Upper lobe of left lung (tissue), 6 donors: ENCODE measurements around the gene OR51A4. TPM values are rescaled to one million over a fixed set of nuclear protein-coding genes. Genes with fewer than 3 reads are reported as not detected.

ENCODE experiments used
- ATAC-seq, 2 donors: fragments of 200-7000 bp; cut with Tn5 transposase; one replicate each; pipeline ENCODE4 v1.9.1; 2022; ENCODE audit warnings: mild to moderate bottlenecking in 2 of 2, moderate library complexity in 2 of 2; ENCODE audit not compliant: low FRiP score in 2 of 2
- DNase-seq, 2 donors: peaks; one replicate each; pipeline ENCODE4 v3.0.0-alpha.2; 2019 to 2020
- H3K27ac ChIP-seq, 4 donors: fragments of 200-600 bp; sonication (generic); one replicate each; pipeline ENCODE4 v1.5.1; 2016 to 2019
- H3K27me3 ChIP-seq, 4 donors: fragments of 200-600 bp; sonication (generic); one replicate each; pipeline ENCODE4 v1.5.1; 2017 to 2019
- H3K36me3 ChIP-seq, 4 donors: fragments of 200-600 bp; sonication (generic); one replicate each; pipeline ENCODE4 v1.5.1; 2016 to 2019
- H3K4me1 ChIP-seq, 4 donors: fragments of 200-600 bp; sonication (generic); one replicate each; pipeline ENCODE4 v1.5.1; 2018 to 2019
- H3K4me3 ChIP-seq, 4 donors: fragments of 200-600 bp; sonication (generic); one replicate each; pipeline ENCODE4 v1.5.1; 2017 to 2019; ENCODE audit warnings: mild to moderate bottlenecking in 2 of 4, moderate library complexity in 1 of 4
- H3K9me3 ChIP-seq, 4 donors: fragments of 200-600 bp; sonication (generic); one replicate each; pipeline ENCODE4 v1.5.1; 2018 to 2019
- EP300 ChIP-seq, 4 donors: sonication (generic); formaldehyde crosslinking; IDR thresholded peaks; one replicate each; pipeline ENCODE4 v1.5.1; 2017; ENCODE audit warnings: antibody characterized with exemption in 4 of 4, control low read depth in 2 of 4
- POLR2A ChIP-seq, 4 donors: fragments of 450-650 bp; IDR thresholded peaks; one replicate each; pipeline ENCODE4 v1.5.1; 2016 to 2017; ENCODE audit warnings: antibody characterized with exemption in 4 of 4, mild to moderate bottlenecking in 2 of 4
- POLR2AphosphoS5 ChIP-seq, 2 donors: sonication (generic); formaldehyde crosslinking; IDR thresholded peaks; one replicate each; pipeline ENCODE4 v1.5.1; 2017; ENCODE audit warnings: antibody characterized with exemption in 2 of 2
- WGBS, 2 donors: methylation state at CpG; one replicate each; pipeline ENCODE4 v1.1.5; 2017 to 2018; 5-methylcytosine and 5-hydroxymethylcytosine counted together
- total RNA-seq, 6 donors: library from RNA; depleted of rRNA in 4 of 6; stranded (reverse); fragments of >200 nt in 4 of 6; gene quantifications; one replicate each; pipeline versions ENCODE4 v1.1.0 to v1.2.1, GENCODE V29; 2016 to 2021
- TF ChIP-seq, protein P1 (sequence below), 6 experiments: fragments of 450-650 bp in 4 of 6; fragments of 200-600 bp in 2 of 6; sonication (generic) in 2 of 6; IDR thresholded peaks; one replicate each; pipeline ENCODE4 v1.5.1; 2016 to 2019; ENCODE audit warnings: antibody characterized with exemption in 6 of 6
- donor health status: DM: no; HTN: no; CAD: no; lungs with moderate emphysema.
- donor health status: DM: no; HTN: yes; CAD: no; lungs with severe emphysema.

OR51A4 gene
- total RNA-seq, 6 donors from 2014 or later = not detected

DNA sequence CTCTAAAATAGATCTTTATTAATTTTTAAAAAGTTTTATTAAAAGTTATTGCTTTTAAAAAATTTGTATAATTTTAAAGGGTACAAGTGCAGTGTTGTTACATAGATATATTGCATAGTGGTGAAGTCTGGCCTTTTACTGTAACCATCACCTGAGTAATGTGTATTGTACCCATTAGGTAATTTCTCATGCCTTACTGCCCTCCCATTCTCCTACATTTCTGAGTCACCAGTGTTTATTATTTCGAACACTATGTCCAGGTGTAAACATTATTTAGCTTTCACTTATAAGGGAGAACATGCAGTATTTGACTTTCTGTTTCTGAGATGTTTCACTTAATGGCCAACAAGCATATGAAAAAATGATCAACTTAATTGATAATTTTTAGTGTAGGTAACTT is 25.6 kb downstream of the OR51A4 start:
- TF ChIP-seq POLR2A (IDR thresholded peaks at IDR 0.05) (no peak), EP300 (IDR thresholded peaks at IDR 0.05) (no peak), POLR2AphosphoS5 (IDR thresholded peaks at IDR 0.05) (no peak)
- TF ChIP-seq, protein P1, sequence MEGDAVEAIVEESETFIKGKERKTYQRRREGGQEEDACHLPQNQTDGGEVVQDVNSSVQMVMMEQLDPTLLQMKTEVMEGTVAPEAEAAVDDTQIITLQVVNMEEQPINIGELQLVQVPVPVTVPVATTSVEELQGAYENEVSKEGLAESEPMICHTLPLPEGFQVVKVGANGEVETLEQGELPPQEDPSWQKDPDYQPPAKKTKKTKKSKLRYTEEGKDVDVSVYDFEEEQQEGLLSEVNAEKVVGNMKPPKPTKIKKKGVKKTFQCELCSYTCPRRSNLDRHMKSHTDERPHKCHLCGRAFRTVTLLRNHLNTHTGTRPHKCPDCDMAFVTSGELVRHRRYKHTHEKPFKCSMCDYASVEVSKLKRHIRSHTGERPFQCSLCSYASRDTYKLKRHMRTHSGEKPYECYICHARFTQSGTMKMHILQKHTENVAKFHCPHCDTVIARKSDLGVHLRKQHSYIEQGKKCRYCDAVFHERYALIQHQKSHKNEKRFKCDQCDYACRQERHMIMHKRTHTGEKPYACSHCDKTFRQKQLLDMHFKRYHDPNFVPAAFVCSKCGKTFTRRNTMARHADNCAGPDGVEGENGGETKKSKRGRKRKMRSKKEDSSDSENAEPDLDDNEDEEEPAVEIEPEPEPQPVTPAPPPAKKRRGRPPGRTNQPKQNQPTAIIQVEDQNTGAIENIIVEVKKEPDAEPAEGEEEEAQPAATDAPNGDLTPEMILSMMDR (IDR thresholded peaks at IDR 0.05) = no peak
- Histone ChIP-seq H3K4me3 (no peak overlapping the region), H3K36me3 (no peaks in the 10 kb centered on the region), H3K27me3 (no peaks in the 10 kb centered on the region), H3K4me1 (no peaks in the 10 kb centered on the region), H3K27ac (no peak overlapping the region), H3K9me3 (no peaks in the 10 kb centered on the region)
- 52 to 70% methylated on average over 1 of the region's 1 CpG for WGBS, 2 donors
- ATAC-seq (no peak), DNase-seq (no peak)

DNA sequence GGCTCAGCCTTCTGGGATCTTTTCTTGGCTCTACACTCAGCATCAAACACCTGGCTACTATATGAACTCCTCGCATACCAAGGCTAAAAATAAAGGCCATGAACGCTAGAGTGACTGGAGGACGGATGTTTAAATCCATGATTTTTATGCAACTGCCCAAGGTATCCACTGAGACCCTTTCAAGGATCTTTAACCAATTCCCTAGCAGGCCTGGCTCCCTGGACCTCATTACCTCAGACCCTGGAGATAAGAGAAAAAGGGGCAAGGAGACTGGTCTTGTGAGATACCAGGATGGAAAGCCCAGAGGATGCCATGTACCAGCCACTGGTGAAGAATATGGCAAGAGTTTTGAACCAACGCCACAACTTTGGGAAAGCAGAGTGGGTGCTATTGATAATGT is 28.2 kb downstream of the OR51A4 start, which contains the start of gene OR51G2:
Gene OR51G2, minus strand, starts transcription at position 101 of the 400 bp plus-strand sequence. CDS start 3,687 bp downstream, outside the sequence.
- no peak for TF ChIP-seq POLR2A (IDR thresholded peaks at IDR 0.05)
- TF ChIP-seq, protein P1 (IDR thresholded peaks at IDR 0.05) = no peak
- WGBS, 2 donors = 90 to 91% methylated on average over 4 of the region's 4 CpGs
- Histone ChIP-seq H3K4me3 (no peak within 1 kb of the TSS), H3K4me1 (no peaks in the 10 kb centered on the region), H3K27ac (no peak within 1 kb of the TSS), H3K27me3 (no peaks in the 10 kb centered on the region), H3K36me3 (no peaks in the 10 kb centered on the region), H3K9me3 (no peaks in the 10 kb centered on the region)
- DNase-seq (no peak), ATAC-seq (no peak)

DNA sequence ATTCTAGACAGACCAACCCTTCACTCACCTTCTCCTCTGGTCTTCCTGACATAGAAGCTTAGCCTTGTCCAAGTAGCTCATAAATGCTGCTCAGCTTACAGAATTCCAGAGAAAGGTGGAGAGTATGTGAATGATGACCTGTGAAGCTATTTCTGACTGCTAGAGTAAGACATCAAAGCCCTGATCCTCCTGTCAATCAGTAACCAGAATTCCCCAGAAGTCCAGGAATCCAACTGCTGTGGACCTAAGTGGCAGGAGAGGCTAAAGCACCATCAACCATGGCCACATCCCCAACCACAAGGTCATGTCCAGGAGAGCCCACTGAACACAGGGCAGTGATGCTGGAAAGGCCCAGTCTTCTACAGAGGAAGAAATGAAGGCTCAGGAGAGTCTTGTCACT is 30.8 kb downstream of the OR51A4 start:
- no peaks in the 10 kb centered on the region for H3K9me3 ChIP-seq
- H3K27me3 ChIP-seq = no peaks in the 10 kb centered on the region
- no peak overlapping the region for H3K4me3 ChIP-seq
- H3K27ac ChIP-seq = no peak overlapping the region
- DNase-seq = no peak
- no peaks in the 10 kb centered on the region for H3K4me1 ChIP-seq
- TF ChIP-seq POLR2AphosphoS5 (IDR thresholded peaks at IDR 0.05) (no peak), EP300 (IDR thresholded peaks at IDR 0.05) (no peak), POLR2A (IDR thresholded peaks at IDR 0.05) (no peak)
- TF ChIP-seq, protein P1 (IDR thresholded peaks at IDR 0.05) = no peak
- no peak for ATAC-seq
- H3K36me3 ChIP-seq = no peaks in the 10 kb centered on the region

DNA sequence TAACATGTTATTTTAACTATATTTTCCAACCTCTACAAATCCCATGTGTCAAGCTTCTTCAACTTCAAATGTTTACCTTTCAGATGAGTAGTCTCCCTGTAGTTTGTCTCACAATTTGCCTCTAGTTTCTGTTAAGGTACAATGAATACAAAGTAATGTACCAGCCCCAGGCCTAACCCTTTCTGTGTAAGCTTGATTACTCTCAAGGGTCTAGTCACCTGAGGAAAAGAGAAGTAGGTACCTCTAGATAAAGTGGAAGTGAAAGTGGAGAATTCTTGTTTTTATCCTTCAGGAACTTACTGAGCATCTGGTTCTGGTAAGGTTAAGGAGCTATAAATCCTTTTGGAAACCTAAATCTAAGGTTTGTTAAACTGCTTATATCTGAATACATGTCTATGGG is 43.9 kb downstream of the OR51A4 start, which contains the start of gene OR51A7:
Gene OR51A7, plus strand, starts transcription at position 300 of the 400 bp plus-strand sequence. CDS start 3,587 bp downstream, outside the sequence.
- no peak for DNase-seq

More for the DNA sequence above, 43.9 kb downstream of the OR51A4 start, which contains the start of gene OR51A7:
- ATAC-seq = no peak
- H3K4me3 ChIP-seq = no peak within 1 kb of the TSS
- TF ChIP-seq, protein P1 (IDR thresholded peaks at IDR 0.05) = no peak
- TF ChIP-seq POLR2AphosphoS5 (IDR thresholded peaks at IDR 0.05) (no peak), POLR2A (IDR thresholded peaks at IDR 0.05) (no peak), EP300 (IDR thresholded peaks at IDR 0.05) (no peak)
- H3K9me3 ChIP-seq = no peaks in the 10 kb centered on the region
- no peaks in the 10 kb centered on the region for H3K27me3 ChIP-seq
- H3K4me1 ChIP-seq = no peaks in the 10 kb centered on the region
- no peak within 1 kb of the TSS for H3K27ac ChIP-seq
- no peaks in the 10 kb centered on the region for H3K36me3 ChIP-seq

Other genes starting within 250 kb of the OR51A4 start
- not detected for gene OR51E2, start 249.8 kb downstream of the OR51A4 start, total RNA-seq
- gene MMP26, start 242.8 kb downstream of the OR51A4 start, total RNA-seq = not detected
- not detected for gene OR51F1, start 177.7 kb downstream of the OR51A4 start, total RNA-seq
- not detected for gene OR52R1, start 143.2 kb downstream of the OR51A4 start, total RNA-seq
- not detected for gene OR51F2, start 126.3 kb downstream of the OR51A4 start, total RNA-seq
- not detected for gene OR51S1, start 98.4 kb downstream of the OR51A4 start, total RNA-seq
- not detected for gene OR51T1, start 65.7 kb downstream of the OR51A4 start, total RNA-seq
- not detected for gene OR51A7, start 43.8 kb downstream of the OR51A4 start, total RNA-seq
- not detected for gene OR51G2, start 28.3 kb downstream of the OR51A4 start, total RNA-seq
- not detected for gene OR51G1, start 23.3 kb downstream of the OR51A4 start, total RNA-seq
- gene OR51A2, start 8.1 kb upstream of the OR51A4 start, total RNA-seq = not detected
- gene OR51L1, start 47.2 kb upstream of the OR51A4 start, total RNA-seq = not detected
- not detected for gene OR52J3, start 98.9 kb upstream of the OR51A4 start, total RNA-seq
- gene OR52E2, start 112.0 kb upstream of the OR51A4 start, total RNA-seq = not detected
- not detected for gene OR52E1, start 122.0 kb upstream of the OR51A4 start, total RNA-seq
- not detected for gene OR52A5, start 190.8 kb upstream of the OR51A4 start, total RNA-seq
- gene OR52A1, start 207.2 kb upstream of the OR51A4 start, total RNA-seq = not detected